Stimulated activated CD8-positive, alpha-beta memory T cell treated with anti-CD3 and anti-CD28 coated beads, Interleukin-15, amount 100 ng/mL, for 24 hours (primary cell): ENCODE measurements around the gene PRICKLE2.

Source experiments
- DNase-seq: peaks from one replicate; pipeline ENCODE4 v3.0.0-alpha.2; 2020; ENCODE audit warnings: low read depth

PRICKLE2 gene

GRCh38 chr3:64157150-64158035 is 67.9 kb downstream of the PRICKLE2 start:
- DNase-seq = no peak

- no peak for DNase-seq
These were observed 69.9 kb downstream of the PRICKLE2 start for GRCh38 chr3:64155328-64155727.

GRCh38 chr3:64152676-64153466 is 72.4 kb downstream of the PRICKLE2 start:
- no peak for DNase-seq

GRCh38 chr3:64152086-64152485 is 73.2 kb downstream of the PRICKLE2 start:
- no peak for DNase-seq

- DNase-seq = no peak
These were observed 73.9 kb downstream of the PRICKLE2 start for GRCh38 chr3:64151342-64151871.

GRCh38 chr3:64150623-64151207 is 74.6 kb downstream of the PRICKLE2 start:
- no peak for DNase-seq

GRCh38 chr3:64149886-64150285 is 75.4 kb downstream of the PRICKLE2 start:
- no peak for DNase-seq

GRCh38 chr3:64148955-64149653 is 76.2 kb downstream of the PRICKLE2 start:
- DNase-seq = no peak

- DNase-seq = no peak
These were observed 78.1 kb downstream of the PRICKLE2 start for GRCh38 chr3:64147211-64147610.

GRCh38 chr3:64145438-64145837 is 79.8 kb downstream of the PRICKLE2 start:
- DNase-seq = no peak

GRCh38 chr3:64144241-64144900 is 80.9 kb downstream of the PRICKLE2 start:
- no peak for DNase-seq

- no peak for DNase-seq
These were observed 81.7 kb downstream of the PRICKLE2 start for GRCh38 chr3:64143409-64144130.

- no peak for DNase-seq
These were observed 83.8 kb downstream of the PRICKLE2 start for GRCh38 chr3:64141476-64141875.

- DNase-seq = no peak
These were observed 84.6 kb downstream of the PRICKLE2 start for GRCh38 chr3:64140651-64141050.

- no peak for DNase-seq
These were observed 86.5 kb downstream of the PRICKLE2 start for GRCh38 chr3:64138656-64139375.

- DNase-seq = no peak
These were observed 87.2 kb downstream of the PRICKLE2 start for GRCh38 chr3:64138046-64138445.

- no peak for DNase-seq
These were observed 90.4 kb downstream of the PRICKLE2 start for GRCh38 chr3:64134882-64135281.

- DNase-seq = no peak
These were observed 91.3 kb downstream of the PRICKLE2 start for GRCh38 chr3:64133987-64134386.

- no peak for DNase-seq
These were observed 92.0 kb downstream of the PRICKLE2 start for GRCh38 chr3:64133272-64133671.
